PC-9 (cell line): ENCODE measurements around the gene KCNJ3.

Experiments used
- EZH2 ChIP-seq: fragments of 200-600 bp; sonication (generic); IDR thresholded peaks from 2 replicates; pipeline ENCODE4 v1.8.0; 2017; ENCODE audit warnings: antibody characterized with exemption, low read depth
- TF ChIP-seq, protein P1 (sequence below): fragments of 200-600 bp; sonication (generic); conservative IDR thresholded peaks from 2 replicates; pipeline ENCODE4 v1.6.1; 2017; ENCODE audit warnings: mixed run types, antibody characterized with exemption, mild to moderate bottlenecking, moderate library complexity

DNA sequence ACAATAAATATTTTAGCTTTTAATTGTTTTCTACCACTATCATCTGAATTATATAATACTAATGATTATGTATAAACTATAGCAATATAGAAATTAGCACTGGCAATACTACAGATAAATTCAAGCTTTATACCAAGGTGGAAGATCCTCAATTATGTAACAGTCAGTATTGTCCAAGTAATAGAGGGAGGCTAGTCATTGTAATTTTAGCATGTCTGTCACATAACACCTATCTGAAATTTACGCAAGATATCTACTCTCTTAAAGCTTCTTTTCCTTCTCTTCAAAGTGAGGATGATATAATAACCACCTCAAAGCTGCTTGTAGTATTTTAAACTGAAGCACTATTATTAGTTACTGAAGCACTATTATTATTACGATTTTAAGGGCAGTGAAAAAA, 12.2 kb downstream of the KCNJ3 start:
- TF ChIP-seq, protein P1, sequence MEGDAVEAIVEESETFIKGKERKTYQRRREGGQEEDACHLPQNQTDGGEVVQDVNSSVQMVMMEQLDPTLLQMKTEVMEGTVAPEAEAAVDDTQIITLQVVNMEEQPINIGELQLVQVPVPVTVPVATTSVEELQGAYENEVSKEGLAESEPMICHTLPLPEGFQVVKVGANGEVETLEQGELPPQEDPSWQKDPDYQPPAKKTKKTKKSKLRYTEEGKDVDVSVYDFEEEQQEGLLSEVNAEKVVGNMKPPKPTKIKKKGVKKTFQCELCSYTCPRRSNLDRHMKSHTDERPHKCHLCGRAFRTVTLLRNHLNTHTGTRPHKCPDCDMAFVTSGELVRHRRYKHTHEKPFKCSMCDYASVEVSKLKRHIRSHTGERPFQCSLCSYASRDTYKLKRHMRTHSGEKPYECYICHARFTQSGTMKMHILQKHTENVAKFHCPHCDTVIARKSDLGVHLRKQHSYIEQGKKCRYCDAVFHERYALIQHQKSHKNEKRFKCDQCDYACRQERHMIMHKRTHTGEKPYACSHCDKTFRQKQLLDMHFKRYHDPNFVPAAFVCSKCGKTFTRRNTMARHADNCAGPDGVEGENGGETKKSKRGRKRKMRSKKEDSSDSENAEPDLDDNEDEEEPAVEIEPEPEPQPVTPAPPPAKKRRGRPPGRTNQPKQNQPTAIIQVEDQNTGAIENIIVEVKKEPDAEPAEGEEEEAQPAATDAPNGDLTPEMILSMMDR = no peak
- no peak for TF ChIP-seq EZH2
